Upper lobe of right lung (tissue), 1 donor: Measurements from ENCODE around the gene CLEC4G. TPM values are rescaled to one million over a fixed set of nuclear protein-coding genes. Genes with fewer than 3 reads are reported as not detected.
A peak's percentile ranks its signal among the peaks of the same experiment; 100 is the strongest.

ENCODE experiments used
- ATAC-seq: fragments of 200-7000 bp; cut with Tn5 transposase; one replicate; pipeline ENCODE4 v1.9.1; 2020; ENCODE audit warnings: mild to moderate bottlenecking, moderate library complexity
- DNase-seq: peaks from one replicate; pipeline ENCODE4 v3.0.0-alpha.2; 2020
- H3K27ac ChIP-seq: fragments of 200-600 bp; one replicate; pipeline ENCODE4 v1.8.0; 2022
- H3K27me3 ChIP-seq: fragments of 200-600 bp; one replicate; pipeline ENCODE4 v1.8.0; 2022; ENCODE audit warnings: mild to moderate bottlenecking
- H3K36me3 ChIP-seq: fragments of 200-600 bp; one replicate; pipeline ENCODE4 v1.8.0; 2022
- H3K4me1 ChIP-seq: fragments of 200-600 bp; one replicate; pipeline ENCODE4 v1.8.0; 2022
- H3K4me3 ChIP-seq: fragments of 200-600 bp; one replicate; pipeline ENCODE4 v1.8.0; 2022; ENCODE audit warnings: mild to moderate bottlenecking
- H3K9me3 ChIP-seq: fragments of 200-600 bp; one replicate; pipeline ENCODE4 v1.8.0; 2022
- intact Hi-C: fragments of 100-400 bp; cut with DNase I; formaldehyde crosslinking; loops from one replicate; pipeline ENCODE4 v1.11.0; 2022
- total RNA-seq: library from RNA; stranded (reverse); fragmentation: NEBNext Ultra II Directional; extraction: Animal tissue kit (Norgen Biotek cat#: 25700); gene quantifications from one replicate; pipeline ENCODE4 v1.2.1, GENCODE V29; 2021
- TF ChIP-seq, protein P1 (sequence below): fragments of 200-600 bp; IDR thresholded peaks from one replicate; pipeline ENCODE4 v1.8.0; 2022; ENCODE audit warnings: antibody characterized with exemption
- donor health status: DM: no; HTN: yes; CAD: no; lungs with severe emphysema.

CLEC4G gene
- total RNA-seq, 1 donor from 2014 or later: 1.4 TPM

DNA sequence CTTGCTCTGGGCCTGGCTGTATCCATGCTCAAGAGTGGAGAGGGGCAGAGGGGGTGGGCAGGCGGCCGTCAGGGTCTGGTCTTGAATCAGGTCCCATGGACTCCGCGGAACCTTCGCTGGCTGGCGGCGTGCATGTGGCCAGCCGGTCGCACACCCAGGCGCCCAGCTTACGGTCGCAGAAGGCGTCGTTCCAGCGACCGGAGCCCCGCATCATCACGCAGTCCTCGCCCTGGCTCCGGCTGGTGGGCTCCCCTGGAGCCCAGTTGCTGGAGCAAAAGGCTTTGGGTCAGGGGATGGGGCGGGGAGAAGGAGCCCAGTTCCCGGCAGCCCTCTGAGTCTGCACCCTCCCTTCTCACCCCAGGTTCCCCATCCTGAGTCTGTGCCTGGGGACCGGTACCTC lies 42.7 kb downstream of the CLEC4G start:
- intact Hi-C loops: loop anchor here (10.0 kb wide), 1 partner anchor 116 kb away; no protein-coding TSS in a partner anchor
- DNase-seq (no peak), ATAC-seq (peak; percentile 28)
- H3K9me3 ChIP-seq: no peaks in the 10 kb centered on the region
- peaks cover 9% of the 10 kb centered on the region for H3K36me3 ChIP-seq
- H3K27me3 ChIP-seq: no peaks in the 10 kb centered on the region
- H3K27ac ChIP-seq: no peak overlapping the region
- TF ChIP-seq, protein P1, sequence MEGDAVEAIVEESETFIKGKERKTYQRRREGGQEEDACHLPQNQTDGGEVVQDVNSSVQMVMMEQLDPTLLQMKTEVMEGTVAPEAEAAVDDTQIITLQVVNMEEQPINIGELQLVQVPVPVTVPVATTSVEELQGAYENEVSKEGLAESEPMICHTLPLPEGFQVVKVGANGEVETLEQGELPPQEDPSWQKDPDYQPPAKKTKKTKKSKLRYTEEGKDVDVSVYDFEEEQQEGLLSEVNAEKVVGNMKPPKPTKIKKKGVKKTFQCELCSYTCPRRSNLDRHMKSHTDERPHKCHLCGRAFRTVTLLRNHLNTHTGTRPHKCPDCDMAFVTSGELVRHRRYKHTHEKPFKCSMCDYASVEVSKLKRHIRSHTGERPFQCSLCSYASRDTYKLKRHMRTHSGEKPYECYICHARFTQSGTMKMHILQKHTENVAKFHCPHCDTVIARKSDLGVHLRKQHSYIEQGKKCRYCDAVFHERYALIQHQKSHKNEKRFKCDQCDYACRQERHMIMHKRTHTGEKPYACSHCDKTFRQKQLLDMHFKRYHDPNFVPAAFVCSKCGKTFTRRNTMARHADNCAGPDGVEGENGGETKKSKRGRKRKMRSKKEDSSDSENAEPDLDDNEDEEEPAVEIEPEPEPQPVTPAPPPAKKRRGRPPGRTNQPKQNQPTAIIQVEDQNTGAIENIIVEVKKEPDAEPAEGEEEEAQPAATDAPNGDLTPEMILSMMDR: no peak
- H3K4me3 ChIP-seq: no peak overlapping the region
- H3K4me1 ChIP-seq: no peaks in the 10 kb centered on the region

DNA sequence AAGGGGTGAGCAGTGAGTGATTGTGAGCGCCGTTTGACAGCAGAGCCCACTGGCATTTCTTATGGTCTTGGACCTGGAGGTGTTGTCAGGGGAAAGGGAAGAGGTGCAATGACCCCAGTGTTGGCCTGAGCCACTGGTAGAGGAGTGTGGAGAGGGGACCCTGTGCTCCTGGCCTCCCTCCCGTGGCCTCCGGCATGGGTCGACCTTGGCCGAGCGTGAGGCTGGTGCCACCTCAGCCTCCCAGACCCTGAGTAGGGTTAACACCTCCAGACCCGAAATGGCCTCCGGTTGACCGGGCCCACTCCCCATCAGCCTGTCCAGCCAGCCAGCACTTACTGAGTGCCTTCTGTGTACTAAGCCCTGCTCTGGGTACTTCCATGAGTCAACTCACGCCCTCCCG lies 44.7 kb downstream of the CLEC4G start:
- ATAC-seq (no peak), DNase-seq (no peak)
- no peaks in the 10 kb centered on the region for H3K9me3 ChIP-seq
- H3K27me3 ChIP-seq: no peaks in the 10 kb centered on the region
- H3K4me3 ChIP-seq: no peak overlapping the region
- peaks cover 25% of the 10 kb centered on the region for H3K36me3 ChIP-seq
- no peaks in the 10 kb centered on the region for H3K4me1 ChIP-seq
- intact Hi-C loops: loop anchor here (10.0 kb wide), 1 partner anchor 118 kb away; no protein-coding TSS in a partner anchor
- TF ChIP-seq, protein P1: no peak
- no peak overlapping the region for H3K27ac ChIP-seq

DNA sequence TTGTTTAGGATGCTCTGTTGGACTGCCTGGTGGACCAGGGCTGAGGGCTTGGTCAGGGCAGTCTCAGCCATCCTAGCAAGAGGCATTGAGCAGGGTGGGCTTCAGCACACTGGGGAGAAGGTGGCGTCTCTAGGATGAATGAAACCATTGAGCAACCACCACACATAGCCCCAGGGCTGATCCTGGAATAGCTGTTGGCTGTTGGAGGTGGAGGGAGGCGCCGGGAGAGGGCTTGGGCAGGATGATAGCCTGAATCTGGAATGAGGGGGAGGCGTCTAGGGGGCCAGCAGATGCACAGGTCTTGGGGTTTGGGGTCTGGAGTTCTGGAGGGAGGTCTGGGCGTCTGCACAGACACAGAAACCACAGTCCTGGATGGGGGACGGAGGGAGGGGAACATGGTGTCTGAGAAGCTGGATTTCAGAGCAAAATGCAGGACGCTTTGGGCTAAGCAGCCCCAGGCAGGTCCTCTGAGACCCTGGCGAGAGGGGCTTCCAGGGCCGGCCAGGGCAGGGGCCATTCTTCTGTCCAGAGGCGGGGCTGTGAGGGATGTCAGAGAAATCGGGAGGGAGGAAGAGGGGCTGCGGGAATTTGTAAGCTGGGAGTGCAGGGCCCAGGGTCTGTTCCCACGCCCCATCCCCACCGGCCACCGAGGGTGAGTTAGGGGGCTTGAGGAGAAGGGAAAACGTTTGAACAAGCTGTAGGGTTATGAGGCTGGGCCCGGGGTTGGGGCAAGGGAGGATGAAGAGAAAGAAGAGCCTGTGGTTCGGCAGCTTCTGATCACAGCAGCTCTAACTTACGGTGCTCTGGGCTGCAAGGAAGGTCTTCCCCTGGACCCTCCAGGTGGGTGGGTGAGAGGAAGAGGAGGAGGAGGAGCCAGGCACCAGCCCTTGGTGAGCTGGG lies 46.1 kb downstream of the CLEC4G start:
- no peak for ATAC-seq
- Histone ChIP-seq H3K4me1 (no peaks in the 10 kb centered on the region), H3K27me3 (no peaks in the 10 kb centered on the region), H3K27ac (no peak overlapping the region), H3K4me3 (no peak overlapping the region), H3K36me3 (peaks cover 25% of the 10 kb centered on the region), H3K9me3 (no peaks in the 10 kb centered on the region)
- intact Hi-C loops: loop anchor here (10.0 kb wide), 1 partner anchor 119 kb away; no protein-coding TSS in a partner anchor
- TF ChIP-seq, protein P1: no peak
- DNase-seq: no peak

DNA sequence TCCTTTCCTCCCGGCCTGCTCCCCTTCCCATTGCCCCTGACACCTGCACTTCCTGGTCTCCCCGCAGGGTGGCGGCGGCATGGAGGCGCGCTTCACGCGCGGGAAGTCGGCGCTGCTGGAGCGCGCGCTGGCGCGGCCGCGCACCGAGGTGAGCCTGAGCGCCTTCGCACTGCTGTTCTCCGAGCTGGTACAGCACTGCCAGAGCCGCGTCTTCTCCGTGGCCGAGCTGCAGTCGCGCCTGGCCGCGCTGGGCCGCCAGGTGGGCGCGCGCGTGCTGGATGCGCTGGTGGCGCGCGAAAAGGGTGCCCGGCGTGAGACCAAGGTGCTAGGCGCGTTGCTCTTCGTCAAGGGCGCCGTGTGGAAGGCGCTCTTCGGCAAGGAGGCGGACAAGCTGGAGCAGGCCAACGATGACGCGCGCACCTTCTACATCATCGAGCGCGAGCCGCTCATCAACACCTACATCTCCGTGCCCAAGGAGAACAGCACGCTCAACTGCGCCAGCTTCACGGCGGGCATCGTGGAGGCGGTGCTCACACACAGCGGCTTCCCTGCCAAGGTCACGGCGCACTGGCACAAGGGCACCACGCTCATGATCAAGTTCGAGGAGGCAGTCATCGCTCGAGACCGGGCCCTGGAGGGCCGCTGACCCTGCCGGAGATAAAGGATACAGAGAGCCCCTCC lies 49.6 kb downstream of the CLEC4G start:
- no peak for DNase-seq
- Histone ChIP-seq H3K4me1 (peaks cover 6% of the 10 kb centered on the region), H3K4me3 (peak overlapping the region; percentile 100), H3K27me3 (no peaks in the 10 kb centered on the region), H3K9me3 (no peaks in the 10 kb centered on the region), H3K27ac (no peak overlapping the region), H3K36me3 (peaks cover 25% of the 10 kb centered on the region)
- no peak for ATAC-seq
- TF ChIP-seq, protein P1: no peak
- intact Hi-C loops: loop anchor here (10.0 kb wide), 1 partner anchor 122 kb away; no protein-coding TSS in a partner anchor

DNA sequence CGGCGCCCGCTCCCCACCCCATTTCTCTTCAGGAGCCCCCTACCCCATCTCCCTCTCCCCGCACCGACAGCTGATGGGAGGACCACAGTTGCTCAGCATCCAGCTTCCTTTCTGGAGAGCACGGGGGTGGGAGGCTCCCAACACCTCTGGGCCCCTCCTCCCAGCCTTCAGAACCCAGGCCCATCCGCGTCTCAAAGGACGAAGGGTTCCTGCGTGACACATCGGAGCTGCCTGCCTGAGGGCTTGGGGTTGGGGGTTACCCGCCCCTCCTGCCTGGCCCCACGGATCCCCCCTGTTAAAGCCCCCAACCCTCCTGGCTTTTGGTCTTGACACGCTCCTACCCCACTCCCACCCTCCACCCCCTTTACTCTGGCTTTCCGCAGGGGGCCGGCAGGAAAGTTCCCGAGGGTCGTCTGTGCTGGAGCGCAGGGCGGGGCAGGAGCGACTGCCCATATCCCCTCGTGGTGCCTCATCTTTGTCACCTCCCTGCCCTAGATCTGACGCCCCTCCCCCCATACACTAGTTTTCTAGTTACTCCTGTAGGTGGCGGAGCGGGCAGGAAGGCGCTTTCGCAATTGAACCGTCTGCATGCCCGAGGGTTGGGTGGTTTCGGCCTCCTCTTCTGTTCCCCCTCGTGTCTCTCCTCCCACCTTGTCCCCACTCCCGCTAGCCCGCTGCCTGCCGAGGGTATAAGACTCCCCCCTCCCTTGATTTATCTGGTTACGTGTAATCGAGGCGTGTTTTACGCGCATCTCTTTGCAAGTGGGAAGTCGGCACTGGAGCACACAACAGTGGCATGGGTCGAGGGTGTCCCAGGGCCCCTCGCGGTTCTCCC lies 50.4 kb downstream of the CLEC4G start:
- ATAC-seq (peak; percentile 69), DNase-seq (peak; percentile 90)
- Histone ChIP-seq H3K9me3 (no peaks in the 10 kb centered on the region), H3K4me3 (peak overlapping the region; percentile 100), H3K4me1 (peaks cover 6% of the 10 kb centered on the region), H3K27ac (peak overlapping the region; percentile 92), H3K27me3 (no peaks in the 10 kb centered on the region), H3K36me3 (peaks cover 25% of the 10 kb centered on the region)
- intact Hi-C loops: loop anchor here (10.0 kb wide), 1 partner anchor 123 kb away; no protein-coding TSS in a partner anchor
- TF ChIP-seq, protein P1: peak; percentile 39
